H1 (cell line): Measurements from ENCODE around the gene ZIC1.

Experiments used
- JUND ChIP-seq: IDR thresholded peaks from 2 replicates; pipeline ENCODE4 v1.6.1; 2011; ENCODE audit warnings: mild to moderate bottlenecking, improper control_type of control experiment, low read length
- KDM1A ChIP-seq: fragments of 200-600, 300-600 bp; sonication (generic); IDR thresholded peaks from 2 replicates; pipeline ENCODE4 v1.7.1; 2016; ENCODE audit warnings: mild to moderate bottlenecking, low read length, borderline replicate concordance
- POLR2A ChIP-seq, 2 experiments: IDR thresholded peaks; 1 replicate in 1 of 2; 2 replicates in 1 of 2; pipeline ENCODE4 v1.6.1; 2011; ENCODE audit warnings: low read depth in 2 of 2, low read length in 2 of 2, mild to moderate bottlenecking in 2 of 2; ENCODE audit errors: control extremely low read depth in 1 of 2
- RFX5 ChIP-seq: IDR thresholded peaks from 2 replicates; pipeline ENCODE4 v1.6.1; 2011; ENCODE audit warnings: low read depth, low read length, improper control_type of control experiment, borderline replicate concordance
- SP1 ChIP-seq: IDR thresholded peaks from 2 replicates; pipeline ENCODE4 v1.6.1; 2011; ENCODE audit warnings: low read depth, low read length
- TAF7 ChIP-seq: optimal IDR thresholded peaks from 2 replicates; pipeline ENCODE3; 2011; ENCODE audit warnings: low read depth, mild to moderate bottlenecking, inconsistent platforms, low read length, moderate library complexity, borderline replicate concordance
- TF ChIP-seq, protein P1 (sequence below), 3 experiments: IDR thresholded peaks; 1 replicate in 2 of 3; 2 replicates in 1 of 3; pipeline versions ENCODE4 v1.5.1 to v1.6.1; 2011; ENCODE audit warnings: low read length in 3 of 3, mild to moderate bottlenecking in 3 of 3, inconsistent platforms in 2 of 3, low read depth in 1 of 3, moderate library complexity in 1 of 3; ENCODE audit not compliant: insufficient read depth in 1 of 3; ENCODE audit errors: control extremely low read depth in 1 of 3

- TF ChIP-seq SP1: no peak
- TF ChIP-seq RFX5: no peak
- TF ChIP-seq JUND: no peak
- TF ChIP-seq, protein P1, sequence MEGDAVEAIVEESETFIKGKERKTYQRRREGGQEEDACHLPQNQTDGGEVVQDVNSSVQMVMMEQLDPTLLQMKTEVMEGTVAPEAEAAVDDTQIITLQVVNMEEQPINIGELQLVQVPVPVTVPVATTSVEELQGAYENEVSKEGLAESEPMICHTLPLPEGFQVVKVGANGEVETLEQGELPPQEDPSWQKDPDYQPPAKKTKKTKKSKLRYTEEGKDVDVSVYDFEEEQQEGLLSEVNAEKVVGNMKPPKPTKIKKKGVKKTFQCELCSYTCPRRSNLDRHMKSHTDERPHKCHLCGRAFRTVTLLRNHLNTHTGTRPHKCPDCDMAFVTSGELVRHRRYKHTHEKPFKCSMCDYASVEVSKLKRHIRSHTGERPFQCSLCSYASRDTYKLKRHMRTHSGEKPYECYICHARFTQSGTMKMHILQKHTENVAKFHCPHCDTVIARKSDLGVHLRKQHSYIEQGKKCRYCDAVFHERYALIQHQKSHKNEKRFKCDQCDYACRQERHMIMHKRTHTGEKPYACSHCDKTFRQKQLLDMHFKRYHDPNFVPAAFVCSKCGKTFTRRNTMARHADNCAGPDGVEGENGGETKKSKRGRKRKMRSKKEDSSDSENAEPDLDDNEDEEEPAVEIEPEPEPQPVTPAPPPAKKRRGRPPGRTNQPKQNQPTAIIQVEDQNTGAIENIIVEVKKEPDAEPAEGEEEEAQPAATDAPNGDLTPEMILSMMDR (IDR thresholded peaks at IDR 0.05; ENCODE audit: control extremely low read depth in 1 of 3, insufficient read depth in 1 of 3, low read depth in 1 of 3, low read length in 3 of 3): no peak
- TF ChIP-seq POLR2A (IDR thresholded peaks at IDR 0.05; ENCODE audit: control extremely low read depth in 1 of 2, low read depth in 2 of 2, low read length in 2 of 2): no peak
- no peak for TF ChIP-seq TAF7
- TF ChIP-seq KDM1A: no peak
These were observed 6.7 kb downstream of the ZIC1 start for GRCh38 chr3:147415874-147416273.
